GM23248 (cell line): ENCODE data around the gene ARHGAP5. TPM values are rescaled to one million over a fixed set of nuclear protein-coding genes. Genes with fewer than 3 reads are reported as not detected.
"Not testable (repeated sequence)": the region's sequence is repeated elsewhere in the genome, so short reads cannot be mapped to it uniquely, and the experiment has no call there.

Experiments
- DNase-seq: peaks from one replicate; pipeline ENCODE4 v3.0.0-alpha.2; 2015
- H2AFZ ChIP-seq: fragments of 200-600 bp; sonication (generic); 2 replicates; pipeline ENCODE4 v1.6.1; 2016; ENCODE audit warnings: antibody characterized with exemption
- H3F3A ChIP-seq: fragments of 200-600 bp; sonication (generic); 2 replicates; pipeline ENCODE4 v1.6.1; 2016; ENCODE audit warnings: mild to moderate bottlenecking, antibody characterized with exemption, mixed run types; ENCODE audit not compliant: insufficient read depth
- H3K27ac ChIP-seq: fragments of 200-600 bp; sonication (generic); 2 replicates; pipeline ENCODE4 v1.5.1; 2016; ENCODE audit warnings: mild to moderate bottlenecking
- H3K27me3 ChIP-seq: fragments of 200-600 bp; sonication (generic); replicated peaks from 2 replicates; pipeline ENCODE4 v1.6.1; 2016; ENCODE audit warnings: mild to moderate bottlenecking; ENCODE audit not compliant: insufficient read depth
- H3K36me3 ChIP-seq: fragments of 200-600 bp; sonication (generic); 2 replicates; pipeline ENCODE4 v1.6.1; 2016; ENCODE audit warnings: low read depth, mild to moderate bottlenecking
- H3K4me1 ChIP-seq: fragments of 200-600 bp; sonication (generic); 2 replicates; pipeline ENCODE4 v1.6.1; 2016; ENCODE audit warnings: mild to moderate bottlenecking; ENCODE audit not compliant: insufficient read depth
- H3K4me2 ChIP-seq: fragments of 200-600 bp; sonication (generic); one replicate; pipeline ENCODE4 v1.6.1; 2016; ENCODE audit warnings: mild to moderate bottlenecking; ENCODE audit not compliant: unreplicated experiment
- H3K4me3 ChIP-seq: fragments of 200-600 bp; sonication (generic); 2 replicates; pipeline ENCODE4 v1.5.1; 2016; ENCODE audit warnings: mild to moderate bottlenecking
- H3K79me2 ChIP-seq: fragments of 200-600 bp; sonication (generic); 2 replicates; pipeline ENCODE4 v1.6.1; 2016; ENCODE audit warnings: mild to moderate bottlenecking; ENCODE audit not compliant: insufficient read depth
- H3K9ac ChIP-seq: fragments of 200-600 bp; sonication (generic); 2 replicates; pipeline ENCODE4 v1.6.1; 2016; ENCODE audit warnings: mild to moderate bottlenecking
- H3K9me2 ChIP-seq: fragments of 200-600 bp; sonication (generic); 2 replicates; pipeline ENCODE4 v1.6.1; 2016; ENCODE audit warnings: mixed run types, mild to moderate bottlenecking, moderate library complexity; ENCODE audit not compliant: insufficient read depth
- H3K9me3 ChIP-seq: fragments of 200-600 bp; sonication (generic); one replicate; pipeline ENCODE4 v1.6.1; 2017; ENCODE audit warnings: low read depth
- H4K20me1 ChIP-seq: fragments of 200-600 bp; sonication (generic); 2 replicates; pipeline ENCODE4 v1.6.0; 2016; ENCODE audit not compliant: insufficient read depth
- EZH2 ChIP-seq: fragments of 200-600 bp; sonication (generic); IDR thresholded peaks from 2 replicates; pipeline ENCODE4 v1.6.1; 2018; ENCODE audit warnings: antibody characterized with exemption, mild to moderate bottlenecking; ENCODE audit not compliant: insufficient read depth, poor library complexity, severe bottlenecking
- EZH2phosphoT487 ChIP-seq: fragments of 200-600 bp; sonication (generic); IDR thresholded peaks from 2 replicates; pipeline ENCODE4 v1.6.1; 2018; ENCODE audit warnings: antibody characterized with exemption, moderate library complexity, mild to moderate bottlenecking, low read depth; ENCODE audit not compliant: insufficient read depth
- WGBS, 2 experiments: methylation state at CpG; one replicate each; pipeline ENCODE4 v1.1.6; 2015 to 2017; ENCODE audit warnings: low lambda C conversion rate in 2 of 2, low coverage in 1 of 2; ENCODE audit errors: missing lambda C conversion rate in 2 of 2; 5-methylcytosine and 5-hydroxymethylcytosine counted together
- in situ Hi-C: fragments of 300-500 bp; cut with MboI; formaldehyde crosslinking; loops from 2 replicates; pipeline ENCODE4 v1.15.0; 2020
- polyA plus RNA-seq: library from polyadenylated mRNA; unstranded; fragments of >200 nt; fragmentation: Nextera tagmentation; extraction: Ambion mirVana; gene quantifications from 2 replicates; pipeline ENCODE4 v1.2.1, GENCODE V29; 2016
- total RNA-seq: library from RNA; depleted of rRNA; stranded (reverse); fragments of >200 nt; shearing (Covaris generic); gene quantifications from 2 replicates; pipeline ENCODE4 v1.2.3, GENCODE V29; 2014

ARHGAP5 gene
- total and polyA plus RNA-seq, 2 experiments from 2014 or later = 34.6 to 80.1 TPM

- Histone ChIP-seq H2AFZ (no peak overlapping the region), H3K9me2 (no peaks in the 10 kb centered on the region), H4K20me1 (peaks cover 22% of the 10 kb centered on the region; the same call in 1 of the 2 replicates), H3K4me2 (peak overlapping the region; percentile 38), H3K27ac (peak overlapping the region; percentile 39), H3K9me3 (no peaks in the 10 kb centered on the region), H3K4me1 (peaks cover 13% of the 10 kb centered on the region), H3K27me3 (no peaks in the 10 kb centered on the region), H3K9ac (no peak overlapping the region), H3F3A (peaks cover 15% of the 10 kb centered on the region; the same call in 1 of the 2 replicates), H3K36me3 (peaks cover 10% of the 10 kb centered on the region; the same call in 1 of the 2 replicates), H3K4me3 (no peak overlapping the region), H3K79me2 (peaks cover 88% of the 10 kb centered on the region)
- in situ Hi-C loops = no loop called here
- peak; percentile 77 for DNase-seq
- 24 to 26% methylated on average over 2 of the region's 2 CpGs for WGBS, 2 experiments
- TF ChIP-seq EZH2phosphoT487 (no peak), EZH2 (no peak)
Observed at GRCh38 chr14:32129124-32129523, 52.0 kb downstream of the ARHGAP5 start.

- in situ Hi-C loops, H3K36me3 ChIP-seq, H3K9me3 ChIP-seq, H3K9ac ChIP-seq, H4K20me1 ChIP-seq, H3K4me3 ChIP-seq, H3K4me2 ChIP-seq, H2AFZ ChIP-seq, DNase-seq, H3K27me3 ChIP-seq, H3K27ac ChIP-seq, H3K9me2 ChIP-seq: not testable (repeated sequence)
- 96 to 99% methylated on average over 4 to 5 of the region's 5 CpGs for WGBS, 2 experiments
- Histone ChIP-seq H3K79me2 (peaks cover 88% of the 10 kb centered on the region), H3K4me1 (peaks cover 25% of the 10 kb centered on the region), H3F3A (peaks cover 15% of the 10 kb centered on the region; the same call in 1 of the 2 replicates)
Observed at GRCh38 chr14:32131689-32132088, 54.6 kb downstream of the ARHGAP5 start.

GRCh38 chr14:32134448-32135097 lies 57.5 kb downstream of the ARHGAP5 start:
- Histone ChIP-seq H3F3A (peaks cover 7% of the 10 kb centered on the region; the same call in 1 of the 2 replicates), H3K9ac (no peak overlapping the region), H3K79me2 (peaks cover 93% of the 10 kb centered on the region), H3K27ac (no peak overlapping the region), H3K4me2 (no peak overlapping the region), H3K4me1 (peaks cover 15% of the 10 kb centered on the region), H4K20me1 (0 out of 2 replicates have a peak, but pooled peaks cover 2% of the 10 kb centered on the region), H3K9me3 (no peaks in the 10 kb centered on the region), H3K27me3 (no peaks in the 10 kb centered on the region), H3K4me3 (no peak overlapping the region), H2AFZ (no peak overlapping the region), H3K9me2 (no peaks in the 10 kb centered on the region), H3K36me3 (peaks cover 16% of the 10 kb centered on the region)
- DNase-seq = peak; percentile 47
- TF ChIP-seq EZH2 (no peak), EZH2phosphoT487 (0 out of 2 replicates have a peak, but pooled peaks have one; percentile 61)
- in situ Hi-C loops = no loop called here
- 38 to 40% methylated on average over 3 of the region's 3 CpGs for WGBS, 2 experiments

GRCh38 chr14:32136027-32136825 lies 59.1 kb downstream of the ARHGAP5 start:
- Histone ChIP-seq H4K20me1 (no peaks in the 10 kb centered on the region), H3K4me3 (no peak overlapping the region), H3K4me2 (no peak overlapping the region), H3K79me2 (peaks cover 92% of the 10 kb centered on the region), H2AFZ (no peak overlapping the region), H3K9ac (no peak overlapping the region), H3K36me3 (peaks cover 16% of the 10 kb centered on the region), H3F3A (peaks cover 4% of the 10 kb centered on the region; the same call in 1 of the 2 replicates), H3K9me3 (no peaks in the 10 kb centered on the region), H3K27ac (no peak overlapping the region), H3K4me1 (peaks cover 12% of the 10 kb centered on the region), H3K9me2 (no peaks in the 10 kb centered on the region), H3K27me3 (no peaks in the 10 kb centered on the region)
- no peak for DNase-seq
- in situ Hi-C loops = no loop called here
- 97 to 98% methylated on average over 2 of the region's 2 CpGs for WGBS, 2 experiments
- TF ChIP-seq EZH2phosphoT487 = no peak
- no peak for TF ChIP-seq EZH2
